Measurements from ENCODE around the gene NRN1.

GRCh38 chr6:6026513-6027205 is 19.9 kb upstream of the NRN1 start:
- TF ChIP-seq CTCF (conservative IDR thresholded peaks at IDR 0.05 in 1 of 2, IDR thresholded peaks at IDR 0.05 in 1 of 2; ENCODE audit: low read depth in 1 of 2, low read length in 2 of 2) (no peak), EZH2 (IDR thresholded peaks at IDR 0.05; ENCODE audit: low read length, missing control alignments) (no peak)
